Upper lobe of right lung (tissue), 1 donor: ENCODE results near the gene QSER1. TPM values are rescaled to one million over a fixed set of nuclear protein-coding genes. Genes with fewer than 3 reads are reported as not detected.

Experiments
- ATAC-seq: fragments of 200-7000 bp; cut with Tn5 transposase; one replicate; pipeline ENCODE4 v1.9.1; 2020; ENCODE audit warnings: mild to moderate bottlenecking, moderate library complexity
- DNase-seq: peaks from one replicate; pipeline ENCODE4 v3.0.0-alpha.2; 2020
- H3K27ac ChIP-seq: fragments of 200-600 bp; one replicate; pipeline ENCODE4 v1.8.0; 2022
- H3K27me3 ChIP-seq: fragments of 200-600 bp; one replicate; pipeline ENCODE4 v1.8.0; 2022; ENCODE audit warnings: mild to moderate bottlenecking
- H3K36me3 ChIP-seq: fragments of 200-600 bp; one replicate; pipeline ENCODE4 v1.8.0; 2022
- H3K4me1 ChIP-seq: fragments of 200-600 bp; one replicate; pipeline ENCODE4 v1.8.0; 2022
- H3K4me3 ChIP-seq: fragments of 200-600 bp; one replicate; pipeline ENCODE4 v1.8.0; 2022; ENCODE audit warnings: mild to moderate bottlenecking
- H3K9me3 ChIP-seq: fragments of 200-600 bp; one replicate; pipeline ENCODE4 v1.8.0; 2022
- CTCF ChIP-seq: fragments of 200-600 bp; IDR thresholded peaks from one replicate; pipeline ENCODE4 v1.8.0; 2022; ENCODE audit warnings: antibody characterized with exemption
- intact Hi-C: fragments of 100-400 bp; cut with DNase I; formaldehyde crosslinking; loops from one replicate; pipeline ENCODE4 v1.11.0; 2022
- total RNA-seq: library from RNA; stranded (reverse); fragmentation: NEBNext Ultra II Directional; extraction: Animal tissue kit (Norgen Biotek cat#: 25700); gene quantifications from one replicate; pipeline ENCODE4 v1.2.1, GENCODE V29; 2021
- donor health status: DM: no; HTN: yes; CAD: no; lungs with severe emphysema.

Gene QSER1
- total RNA-seq, 1 donor from 2014 or later, result 26.3 TPM

- no peaks in the 10 kb centered on the region for H3K36me3 ChIP-seq
- H3K4me3 ChIP-seq, result no peak overlapping the region
- ATAC-seq (no peak), DNase-seq (no peak)
- intact Hi-C loops, result no loop called here
- H3K27me3 ChIP-seq, result peaks cover 18% of the 10 kb centered on the region
- H3K4me1 ChIP-seq, result no peaks in the 10 kb centered on the region
- no peak overlapping the region for H3K27ac ChIP-seq
- no peaks in the 10 kb centered on the region for H3K9me3 ChIP-seq
- no peak for TF ChIP-seq CTCF
Observed at GRCh38 chr11:33017965-33018364, 125.4 kb downstream of the QSER1 start.

DNA sequence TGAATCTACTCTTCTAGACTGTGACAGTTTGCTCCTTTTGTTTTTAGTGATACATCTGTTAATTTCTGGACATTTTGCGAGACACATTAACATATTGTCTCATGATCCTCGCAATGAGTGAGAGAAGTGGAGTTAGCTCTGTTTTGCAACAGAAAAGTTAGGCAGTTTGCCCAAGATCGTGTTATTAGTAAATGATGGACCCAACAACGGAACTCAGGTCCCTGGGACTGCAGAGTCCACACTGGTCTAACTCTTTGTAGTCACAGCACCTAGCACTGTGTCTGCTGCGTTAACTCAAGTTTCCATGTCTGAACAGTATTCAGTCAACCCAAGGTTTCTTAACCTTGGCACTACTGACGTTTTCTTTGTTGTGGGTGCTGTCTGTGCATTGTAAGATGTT, 126.2 kb downstream of the QSER1 start:
- DNase-seq (no peak), ATAC-seq (no peak)
- Histone ChIP-seq H3K27ac (no peak overlapping the region), H3K4me3 (no peak overlapping the region), H3K36me3 (no peaks in the 10 kb centered on the region), H3K4me1 (no peaks in the 10 kb centered on the region), H3K27me3 (peaks cover 18% of the 10 kb centered on the region), H3K9me3 (no peaks in the 10 kb centered on the region)
- intact Hi-C loops, result no loop called here
- no peak for TF ChIP-seq CTCF

DNA sequence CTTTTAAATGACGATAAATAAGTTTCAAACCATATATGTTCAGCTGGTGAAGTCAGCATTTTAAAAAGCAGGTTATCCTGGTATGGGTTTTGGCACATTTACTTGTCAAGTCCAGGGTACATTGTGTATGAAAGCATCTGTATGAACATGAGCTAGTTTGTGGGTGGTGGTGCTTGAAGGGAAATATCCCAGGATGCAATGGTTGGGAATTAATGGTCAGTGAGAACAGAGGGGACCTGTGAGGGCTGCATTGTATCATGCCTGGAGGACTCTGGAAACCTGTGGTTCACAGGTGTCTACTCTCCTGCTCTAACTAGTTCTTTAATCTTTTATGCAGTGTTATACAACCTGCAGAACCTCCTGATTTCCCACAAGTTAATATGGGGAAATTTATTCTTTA, 128.9 kb downstream of the QSER1 start:
- ATAC-seq, result no peak
- Histone ChIP-seq H3K4me3 (no peak overlapping the region), H3K4me1 (no peaks in the 10 kb centered on the region), H3K36me3 (no peaks in the 10 kb centered on the region), H3K27me3 (peaks cover 18% of the 10 kb centered on the region), H3K9me3 (no peaks in the 10 kb centered on the region), H3K27ac (no peak overlapping the region)
- intact Hi-C loops, result no loop called here
- no peak for DNase-seq
- no peak for TF ChIP-seq CTCF

- H3K27ac ChIP-seq, result no peak overlapping the region
- no peaks in the 10 kb centered on the region for H3K36me3 ChIP-seq
- DNase-seq, result no peak
- no peak for ATAC-seq
- no peaks in the 10 kb centered on the region for H3K4me1 ChIP-seq
- peaks cover 18% of the 10 kb centered on the region for H3K27me3 ChIP-seq
- intact Hi-C loops, result no loop called here
- TF ChIP-seq CTCF, result no peak
- no peaks in the 10 kb centered on the region for H3K9me3 ChIP-seq
- no peak overlapping the region for H3K4me3 ChIP-seq
Observed at GRCh38 chr11:33021937-33022336, 129.3 kb downstream of the QSER1 start.

- intact Hi-C loops, result no loop called here
- ATAC-seq (no peak), DNase-seq (no peak)
- H3K9me3 ChIP-seq, result no peaks in the 10 kb centered on the region
- peaks cover 3% of the 10 kb centered on the region for H3K27me3 ChIP-seq
- TF ChIP-seq CTCF, result no peak
- no peak overlapping the region for H3K4me3 ChIP-seq
- H3K36me3 ChIP-seq, result no peaks in the 10 kb centered on the region
- no peak overlapping the region for H3K27ac ChIP-seq
- H3K4me1 ChIP-seq, result no peaks in the 10 kb centered on the region
Observed at GRCh38 chr11:33025339-33025722, 132.7 kb downstream of the QSER1 start.

DNA sequence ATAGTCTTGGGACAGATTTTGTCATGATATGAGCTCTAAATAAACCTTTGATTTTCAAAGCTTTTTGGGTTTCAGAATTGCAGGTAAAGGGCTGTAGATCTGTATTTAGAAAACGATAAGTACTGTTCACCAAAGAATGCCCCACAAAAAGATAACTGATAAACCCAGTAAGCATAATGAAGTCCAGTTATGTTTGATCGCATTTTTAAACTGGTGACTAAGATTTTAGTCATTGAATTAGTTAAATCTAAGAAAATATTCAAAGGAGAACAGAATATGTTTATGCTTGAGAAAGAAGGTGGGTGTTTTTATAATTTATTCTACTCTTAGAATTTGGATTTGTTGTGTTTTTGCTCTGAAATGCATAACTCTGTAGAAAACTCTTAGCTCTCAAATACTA, 134.6 kb downstream of the QSER1 start:
- Histone ChIP-seq H3K27me3 (no peaks in the 10 kb centered on the region), H3K36me3 (no peaks in the 10 kb centered on the region), H3K4me3 (no peak overlapping the region), H3K4me1 (no peaks in the 10 kb centered on the region), H3K27ac (no peak overlapping the region), H3K9me3 (no peaks in the 10 kb centered on the region)
- intact Hi-C loops, result no loop called here
- DNase-seq (no peak), ATAC-seq (no peak)
- TF ChIP-seq CTCF, result no peak
